IMR-90 (cell line): ENCODE results near the gene TIGAR. TPM values are rescaled to one million over a fixed set of nuclear protein-coding genes. Genes with fewer than 3 reads are reported as not detected.

Experiments
- ATAC-seq: fragments of 200-7000 bp; cut with Tn5 transposase; 2 replicates; pipeline ENCODE4 v1.9.1; 2020; ENCODE audit warnings: low read depth, mild to moderate bottlenecking, moderate library complexity
- BruUV-seq: library from RNA; stranded (reverse); fragments of 400-500 nt; replicated peaks from 2 replicates; lab custom pipeline; 2021; lab: Mats Ljungman, UMichigan
- CTCF ChIA-PET: fragments of 300-600 bp; formaldehyde crosslinking; extraction: SDS; loops from one replicate; lab custom pipeline; 2021; ENCODE audit warnings: antibody characterized with exemption; lab: Yijun Ruan, JAX
- POLR2A ChIA-PET: fragments of 300-600 bp; sonication (Branson Sonifier 250); formaldehyde crosslinking; loops from one replicate; lab custom pipeline; 2022; ENCODE audit warnings: antibody characterized with exemption; ENCODE audit not compliant: unreplicated experiment; lab: Charles Lee
- DNase-seq: peaks from one replicate; pipeline ENCODE4 v3.0.0; 2013
- H2AFZ ChIP-seq: replicated peaks from 2 replicates; pipeline ENCODE3; 2013; ENCODE audit warnings: low read length, mild to moderate bottlenecking; ENCODE audit not compliant: poor library complexity
- H2AK5ac ChIP-seq: 2 replicates; pipeline ENCODE4 v1.6.1; 2013; ENCODE audit warnings: low read depth, low read length, inconsistent platforms
- H2AK9ac ChIP-seq: replicated peaks from 2 replicates; pipeline ENCODE3; 2013; ENCODE audit warnings: mild to moderate bottlenecking, low read depth, low read length, moderate library complexity; ENCODE audit not compliant: poor library complexity
- H2BK120ac ChIP-seq: 2 replicates; pipeline ENCODE4 v1.6.1; 2013; ENCODE audit warnings: low read depth, low read length, inconsistent platforms
- H2BK15ac ChIP-seq: 3 replicates; pipeline ENCODE4 v1.6.1; 2013; ENCODE audit warnings: low read depth, low read length, inconsistent platforms
- H2BK20ac ChIP-seq: 2 replicates; pipeline ENCODE4 v1.6.1; 2013; ENCODE audit warnings: low read depth, mild to moderate bottlenecking, inconsistent platforms, low read length, moderate library complexity
- H2BK5ac ChIP-seq: 2 replicates; pipeline ENCODE4 v1.6.1; 2013; ENCODE audit warnings: mild to moderate bottlenecking, low read depth, low read length, inconsistent platforms; ENCODE audit not compliant: poor library complexity, severe bottlenecking
- H3K14ac ChIP-seq: replicated peaks from 2 replicates; pipeline ENCODE4 v1.6.1; 2013; ENCODE audit warnings: low read depth, low read length, inconsistent platforms
- H3K18ac ChIP-seq: 2 replicates; pipeline ENCODE4 v1.6.1; 2013; ENCODE audit warnings: low read depth, low read length, control low read depth
- H3K23ac ChIP-seq: 2 replicates; pipeline ENCODE4 v1.6.1; 2013; ENCODE audit warnings: low read depth, low read length, inconsistent platforms
- H3K27ac ChIP-seq: 2 replicates; pipeline ENCODE4 v1.5.1; 2013; ENCODE audit warnings: mild to moderate bottlenecking, control low read depth, low read length; ENCODE audit not compliant: insufficient read depth
- H3K27me3 ChIP-seq: 2 replicates; pipeline ENCODE4 v1.6.1; 2013; ENCODE audit warnings: low read length; ENCODE audit not compliant: control insufficient read depth, insufficient read depth
- H3K36me3 ChIP-seq: 2 replicates; pipeline ENCODE4 v1.6.1; 2013; ENCODE audit warnings: low read length, mixed read lengths; ENCODE audit not compliant: control insufficient read depth, insufficient read depth
- H3K4ac ChIP-seq: 2 replicates; pipeline ENCODE4 v1.6.1; 2013; ENCODE audit warnings: low read depth, low read length, inconsistent platforms
- H3K4me1 ChIP-seq: 2 replicates; pipeline ENCODE4 v1.6.1; 2013; ENCODE audit warnings: low read length, mixed read lengths; ENCODE audit not compliant: control insufficient read depth, insufficient read depth
- H3K4me2 ChIP-seq: 2 replicates; pipeline ENCODE4 v1.6.1; 2013; ENCODE audit warnings: low read depth, mild to moderate bottlenecking, control low read depth, low read length, moderate library complexity
- H3K4me3 ChIP-seq: 2 replicates; pipeline ENCODE4 v1.5.1; 2013; ENCODE audit warnings: low read depth, mild to moderate bottlenecking, control low read depth, low read length, moderate library complexity; ENCODE audit not compliant: insufficient read depth
- H3K56ac ChIP-seq: 2 replicates; pipeline ENCODE4 v1.6.1; 2013; ENCODE audit warnings: low read length, inconsistent platforms; ENCODE audit not compliant: insufficient read depth; ENCODE audit errors: extremely low read depth
- H3K79me1 ChIP-seq, 2 experiments: 2 replicates each; pipeline ENCODE4 v1.6.1; 2013; ENCODE audit warnings: low read length in 2 of 2, inconsistent platforms in 1 of 2, low read depth in 1 of 2
- H3K9ac ChIP-seq: 2 replicates; pipeline ENCODE4 v1.6.1; 2013; ENCODE audit warnings: low read depth, low read length, control low read depth
- H3K9me1 ChIP-seq: 2 replicates; pipeline ENCODE4 v1.6.1; 2013; ENCODE audit warnings: low read length, inconsistent platforms; ENCODE audit not compliant: insufficient read depth
- H3K9me3 ChIP-seq: 2 replicates; pipeline ENCODE4 v1.6.1; 2013; ENCODE audit warnings: low read length; ENCODE audit not compliant: control insufficient read depth, insufficient read depth
- H4K20me1 ChIP-seq: 2 replicates; pipeline ENCODE4 v1.6.1; 2013; ENCODE audit warnings: low read length, inconsistent platforms; ENCODE audit not compliant: insufficient read depth
- H4K5ac ChIP-seq: 2 replicates; pipeline ENCODE4 v1.6.1; 2013; ENCODE audit warnings: mild to moderate bottlenecking, low read depth, low read length, control low read depth
- H4K8ac ChIP-seq, 2 experiments: 2 replicates each; pipeline ENCODE4 v1.6.1; 2013; ENCODE audit warnings: low read depth in 2 of 2, low read length in 2 of 2, control low read depth in 1 of 2, inconsistent platforms in 1 of 2
- H4K91ac ChIP-seq: 2 replicates; pipeline ENCODE4 v1.6.1; 2013; ENCODE audit warnings: low read depth, low read length, inconsistent platforms; ENCODE audit not compliant: insufficient read depth
- BHLHE40 ChIP-seq: fragments of 150-350 bp; IDR thresholded peaks from 2 replicates; pipeline ENCODE4 v1.6.1; 2016; ENCODE audit warnings: mild to moderate bottlenecking, low read depth, low read length
- CEBPB ChIP-seq: IDR thresholded peaks from 2 replicates; pipeline ENCODE4 v1.6.1; 2012; ENCODE audit warnings: low read depth, low read length, improper control_type of control experiment
- CHD1 ChIP-seq: IDR thresholded peaks from 2 replicates; pipeline ENCODE4 v1.6.1; 2012; ENCODE audit warnings: low read depth, low read length, improper control_type of control experiment
- CTCF ChIP-seq: conservative IDR thresholded peaks from 2 replicates; pipeline ENCODE4 v1.5.1; 2012; ENCODE audit warnings: mild to moderate bottlenecking, low read depth, low read length, improper control_type of control experiment
- FOS ChIP-seq: fragments of 150-350 bp; IDR thresholded peaks from 2 replicates; pipeline ENCODE4 v1.6.1; 2016; ENCODE audit warnings: low read depth, low read length
- MAFK ChIP-seq: IDR thresholded peaks from 2 replicates; pipeline ENCODE4 v1.6.1; 2012; ENCODE audit warnings: low read depth, low read length, improper control_type of control experiment
- POLR2A ChIP-seq: IDR thresholded peaks from 2 replicates; pipeline ENCODE4 v1.6.1; 2012; ENCODE audit warnings: mild to moderate bottlenecking, low read depth, low read length
- RCOR1 ChIP-seq: IDR thresholded peaks from 2 replicates; pipeline ENCODE4 v1.6.1; 2012; ENCODE audit warnings: mild to moderate bottlenecking, low read length, improper control_type of control experiment; ENCODE audit not compliant: insufficient replicate concordance
- RFX5 ChIP-seq: IDR thresholded peaks from 2 replicates; pipeline ENCODE4 v1.8.0; 2012; ENCODE audit warnings: low read depth, mild to moderate bottlenecking, low read length, moderate library complexity
- USF2 ChIP-seq: fragments of 150-350 bp; IDR thresholded peaks from 2 replicates; pipeline ENCODE4 v1.6.1; 2017; ENCODE audit warnings: mild to moderate bottlenecking, antibody characterized with exemption, low read length, low read depth
- whole genome bisulfite sequencing, 2 experiments: methylation state at CpG; one replicate each; pipeline versions ENCODE4 v1.1.5 to v1.1.7; 2013; ENCODE audit warnings: missing lambda C conversion rate in 2 of 2; ENCODE audit not compliant: insufficient read length in 1 of 2; ENCODE audit errors: extremely low coverage in 2 of 2; 5-methylcytosine and 5-hydroxymethylcytosine counted together
- dilution Hi-C: fragments of 300-500 bp; cut with HindIII; formaldehyde crosslinking; loops from one replicate; pipeline ENCODE4 v1.14.3; 2018; ENCODE audit warnings: low sequenced_read_pairs; ENCODE audit not compliant: unreplicated experiment
- in situ Hi-C: fragments of 300-500 bp; cut with MboI; formaldehyde crosslinking; loops from 3 replicates; pipeline ENCODE4 v1.14.3; 2019; ENCODE audit warnings: low sequenced_read_pairs, inconsistent platforms, mixed read lengths
- intact Hi-C: fragments of 100-400 bp; cut with micrococcal nuclease; formaldehyde crosslinking; loops from 2 replicates; pipeline ENCODE4 v1.10.0; 2022
- polyA plus RNA-seq, 3 experiments: library from polyadenylated mRNA; depleted of rRNA; stranded (reverse); fragments of >200 nt; gene quantifications; 2 replicates each; pipeline ENCODE4 v1.2.3, GENCODE V29; 2012; ENCODE audit warnings: low replicate concordance in 1 of 3
- total RNA-seq: library from RNA; depleted of rRNA; stranded (reverse); fragments of >200 nt; gene quantifications from 2 replicates; pipeline ENCODE4 v1.2.3, GENCODE V29; 2012

Gene TIGAR
- total and polyA plus RNA-seq, 2 of the 4 experiments (the other 2 are of a cell fraction), result 7.3 to 13.7 TPM

GRCh38 chr12:4388662-4389061, 67.6 kb downstream of the TIGAR start:
- no peak overlapping the region for H4K8ac ChIP-seq
- no peak overlapping the region for H2BK15ac ChIP-seq
- H2BK20ac ChIP-seq, result no peak overlapping the region
- no peaks in the 10 kb centered on the region for H3K36me3 ChIP-seq
- no peak overlapping the region for H3K9ac ChIP-seq
- no peaks in the 10 kb centered on the region for H3K79me1 ChIP-seq
- no peak overlapping the region for H3K4me3 ChIP-seq
- 80% methylated on average over 1 of the region's 2 CpGs; no CpG with 5 or more reads in 1 of the 2 experiments for WGBS, 2 experiments
- no peak for ATAC-seq
- peaks cover 3% of the 10 kb centered on the region; the same call in 1 of the 2 replicates for H3K27me3 ChIP-seq
- POLR2A ChIA-PET, result no interaction called here
- no peak overlapping the region for H2AK5ac ChIP-seq
- H2BK5ac ChIP-seq, result no peak overlapping the region
- no peak overlapping the region for H2BK120ac ChIP-seq
- H3K18ac ChIP-seq, result no peak overlapping the region
- no peak overlapping the region for H3K14ac ChIP-seq
- no peaks in the 10 kb centered on the region for H3K9me1 ChIP-seq
- H3K4me1 ChIP-seq, result no peaks in the 10 kb centered on the region
- BruUV-seq, result no TSS peak
- H3K4ac ChIP-seq, result no peak overlapping the region
- intact Hi-C loops, result no loop called here
- CTCF ChIA-PET, result no interaction called here
- no peak overlapping the region for H2AK9ac ChIP-seq
- no peak overlapping the region for H4K5ac ChIP-seq
- H3K56ac ChIP-seq, result no peak overlapping the region
- H4K20me1 ChIP-seq, result no peaks in the 10 kb centered on the region
- no peak overlapping the region for H3K4me2 ChIP-seq
- dilution Hi-C loops, result no loop called here
- H3K27ac ChIP-seq, result no peak overlapping the region
- no peak for DNase-seq
- H3K9me3 ChIP-seq, result no peaks in the 10 kb centered on the region
- in situ Hi-C loops, result no loop called here
- H4K91ac ChIP-seq, result no peak overlapping the region
- no peak overlapping the region for H3K23ac ChIP-seq
- no peak for TF ChIP-seq CEBPB
- no peak for TF ChIP-seq POLR2A
- no peak for TF ChIP-seq FOS
- no peak for TF ChIP-seq BHLHE40
- no peak for TF ChIP-seq MAFK
- no peak for TF ChIP-seq RFX5
- TF ChIP-seq RCOR1, result no peak
- no peak for TF ChIP-seq CTCF
- TF ChIP-seq USF2, result no peak
- TF ChIP-seq CHD1, result no peak
- no peak overlapping the region for H2AFZ ChIP-seq
